Measurements from ENCODE around the gene PACRG. TPM values are rescaled to one million over a fixed set of nuclear protein-coding genes. Genes with fewer than 3 reads are reported as not detected.

The PACRG gene
- polyA plus RNA-seq, 1 donor (not counting 4 experiments of a cell fraction or from before 2014, with no cell fraction given), result 0.31 TPM

DNA sequence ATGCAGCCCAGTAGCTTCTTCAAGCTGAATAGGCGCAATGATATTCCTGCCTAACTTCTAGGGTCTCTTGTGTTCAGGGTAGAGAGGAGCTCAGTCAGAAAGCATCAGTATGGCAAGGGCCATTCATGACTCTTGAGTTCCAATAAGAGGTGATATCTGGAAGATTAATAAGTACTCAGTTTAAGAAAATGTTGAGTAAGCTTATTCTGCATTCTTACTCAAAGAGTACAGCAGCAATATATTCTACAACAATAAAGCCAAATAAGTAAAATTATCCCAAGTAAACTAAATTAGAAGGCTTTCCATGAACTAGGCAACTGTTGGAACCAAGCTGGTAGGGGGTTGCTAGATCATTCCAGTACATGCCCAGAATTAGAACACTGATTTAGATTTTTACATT lies 303.2 kb downstream of the PACRG start:
- H3K27ac ChIP-seq (ENCODE audit: control insufficient read depth, insufficient read depth, low read length), result no peak overlapping the region
- no peaks in the 10 kb centered on the region for H3K79me2 ChIP-seq (ENCODE audit: control insufficient read depth, insufficient read depth, low read length)
- H3K4me1 ChIP-seq (ENCODE audit: control insufficient read depth, extremely low read depth, insufficient read depth, low read length), result no peaks in the 10 kb centered on the region
- H2AFZ ChIP-seq (ENCODE audit: control insufficient read depth, low read length), result no peak overlapping the region
- no peak overlapping the region for H3K4me2 ChIP-seq (ENCODE audit: control insufficient read depth, extremely low read depth, insufficient read depth, low read depth, low read length)
- TF ChIP-seq EZH2 (IDR thresholded peaks at IDR 0.05; ENCODE audit: low read length), result no peak
- TF ChIP-seq, protein P1, sequence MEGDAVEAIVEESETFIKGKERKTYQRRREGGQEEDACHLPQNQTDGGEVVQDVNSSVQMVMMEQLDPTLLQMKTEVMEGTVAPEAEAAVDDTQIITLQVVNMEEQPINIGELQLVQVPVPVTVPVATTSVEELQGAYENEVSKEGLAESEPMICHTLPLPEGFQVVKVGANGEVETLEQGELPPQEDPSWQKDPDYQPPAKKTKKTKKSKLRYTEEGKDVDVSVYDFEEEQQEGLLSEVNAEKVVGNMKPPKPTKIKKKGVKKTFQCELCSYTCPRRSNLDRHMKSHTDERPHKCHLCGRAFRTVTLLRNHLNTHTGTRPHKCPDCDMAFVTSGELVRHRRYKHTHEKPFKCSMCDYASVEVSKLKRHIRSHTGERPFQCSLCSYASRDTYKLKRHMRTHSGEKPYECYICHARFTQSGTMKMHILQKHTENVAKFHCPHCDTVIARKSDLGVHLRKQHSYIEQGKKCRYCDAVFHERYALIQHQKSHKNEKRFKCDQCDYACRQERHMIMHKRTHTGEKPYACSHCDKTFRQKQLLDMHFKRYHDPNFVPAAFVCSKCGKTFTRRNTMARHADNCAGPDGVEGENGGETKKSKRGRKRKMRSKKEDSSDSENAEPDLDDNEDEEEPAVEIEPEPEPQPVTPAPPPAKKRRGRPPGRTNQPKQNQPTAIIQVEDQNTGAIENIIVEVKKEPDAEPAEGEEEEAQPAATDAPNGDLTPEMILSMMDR (optimal IDR thresholded peaks at IDR 0.05 in 1 of 3, IDR thresholded peaks at IDR 0.05 in 1 of 3, conservative IDR thresholded peaks at IDR 0.05 in 1 of 3; ENCODE audit: extremely low read depth in 1 of 3, insufficient read depth in 2 of 3, low read length in 3 of 3), result no peak
- H3K27me3 ChIP-seq (ENCODE audit: control insufficient read depth, extremely low read depth, insufficient read depth, low read length), result no peaks in the 10 kb centered on the region
- no peak overlapping the region for H3K9ac ChIP-seq (ENCODE audit: control insufficient read depth, extremely low read depth, insufficient read depth, low read length)
- H3K9me3 ChIP-seq (ENCODE audit: control insufficient read depth, low read depth, low read length), result no peaks in the 10 kb centered on the region
- FAIRE-seq (no peak), DNase-seq (ENCODE audit: low read depth, low spot score) (no peak)
- H4K20me1 ChIP-seq (ENCODE audit: control insufficient read depth, extremely low read depth, insufficient read depth, low read length), result no peaks in the 10 kb centered on the region
- dilution Hi-C loops (cut with MboI; ENCODE audit: extremely low pct_ligation_motif_present, low sequenced_read_pairs), result no loop called here
- H3K36me3 ChIP-seq (ENCODE audit: control insufficient read depth in 2 of 2, extremely low read depth in 1 of 2, insufficient read depth in 2 of 2, low read length in 2 of 2), result no peaks in the 10 kb centered on the region
- H3K4me3 ChIP-seq (ENCODE audit: control insufficient read depth in 2 of 3, extremely low read depth in 1 of 3, insufficient read depth in 2 of 3, low read depth in 1 of 3, low read length in 3 of 3), result no peak overlapping the region
- H3K9me1 ChIP-seq (ENCODE audit: control insufficient read depth, extremely low read depth, insufficient read depth, low read length), result no peaks in the 10 kb centered on the region

DNA sequence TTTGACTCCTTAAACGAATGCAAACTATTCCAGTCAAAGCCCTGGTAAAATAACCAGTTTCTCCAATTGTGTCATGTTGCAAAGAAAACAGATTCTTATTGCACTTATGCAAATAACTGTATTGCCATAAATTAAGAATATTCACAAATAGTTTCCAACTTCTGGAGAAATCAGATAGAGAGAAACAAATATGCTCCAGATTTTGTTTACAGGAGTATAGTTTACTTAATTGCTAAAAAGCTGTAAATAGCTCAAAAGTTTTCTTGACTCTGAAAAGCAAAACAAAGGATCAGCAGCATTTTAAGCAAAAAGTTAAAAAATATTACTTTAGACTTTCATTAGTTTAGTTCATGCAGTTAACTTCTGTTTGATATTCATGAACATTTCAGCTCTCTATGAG lies 304.2 kb downstream of the PACRG start:
- H3K9me1 ChIP-seq (ENCODE audit: control insufficient read depth, extremely low read depth, insufficient read depth, low read length), result no peaks in the 10 kb centered on the region
- no peaks in the 10 kb centered on the region for H3K36me3 ChIP-seq (ENCODE audit: control insufficient read depth in 2 of 2, extremely low read depth in 1 of 2, insufficient read depth in 2 of 2, low read length in 2 of 2)
- dilution Hi-C loops (cut with MboI; ENCODE audit: extremely low pct_ligation_motif_present, low sequenced_read_pairs), result no loop called here
- H3K4me2 ChIP-seq (ENCODE audit: control insufficient read depth, extremely low read depth, insufficient read depth, low read depth, low read length), result no peak overlapping the region
- H2AFZ ChIP-seq (ENCODE audit: control insufficient read depth, low read length), result no peak overlapping the region
- H3K4me1 ChIP-seq (ENCODE audit: control insufficient read depth, extremely low read depth, insufficient read depth, low read length), result no peaks in the 10 kb centered on the region
- H3K9ac ChIP-seq (ENCODE audit: control insufficient read depth, extremely low read depth, insufficient read depth, low read length), result no peak overlapping the region
- no peaks in the 10 kb centered on the region for H3K27me3 ChIP-seq (ENCODE audit: control insufficient read depth, extremely low read depth, insufficient read depth, low read length)
- no peak overlapping the region for H3K27ac ChIP-seq (ENCODE audit: control insufficient read depth, insufficient read depth, low read length)
- H3K79me2 ChIP-seq (ENCODE audit: control insufficient read depth, insufficient read depth, low read length), result no peaks in the 10 kb centered on the region
- H3K9me3 ChIP-seq (ENCODE audit: control insufficient read depth, low read depth, low read length), result no peaks in the 10 kb centered on the region
- no peak for DNase-seq (ENCODE audit: low read depth, low spot score)
- H4K20me1 ChIP-seq (ENCODE audit: control insufficient read depth, extremely low read depth, insufficient read depth, low read length), result no peaks in the 10 kb centered on the region
- FAIRE-seq, result no peak
- TF ChIP-seq, protein P1 (optimal IDR thresholded peaks at IDR 0.05 in 1 of 3, IDR thresholded peaks at IDR 0.05 in 1 of 3, conservative IDR thresholded peaks at IDR 0.05 in 1 of 3; ENCODE audit: extremely low read depth in 1 of 3, insufficient read depth in 2 of 3, low read length in 3 of 3), result no peak
- TF ChIP-seq EZH2 (IDR thresholded peaks at IDR 0.05; ENCODE audit: low read length), result no peak
- no peak overlapping the region for H3K4me3 ChIP-seq (ENCODE audit: control insufficient read depth in 2 of 3, extremely low read depth in 1 of 3, insufficient read depth in 2 of 3, low read depth in 1 of 3, low read length in 3 of 3)
